Suprapubic skin (tissue), 4 donors: ENCODE measurements around the gene SBK2. TPM values are rescaled to one million over a fixed set of nuclear protein-coding genes. Genes with fewer than 3 reads are reported as not detected.

Source experiments
- DNase-seq, 2 donors: peaks; one replicate each; pipeline ENCODE4 v3.0.0-alpha.2; 2019; ENCODE audit warnings: low spot score in 2 of 2
- H3K27ac ChIP-seq: fragments of 200-600 bp; sonication (generic); one replicate; pipeline ENCODE4 v1.5.1; 2019
- H3K27me3 ChIP-seq: fragments of 200-600 bp; sonication (generic); one replicate; pipeline ENCODE4 v1.5.1; 2019
- H3K36me3 ChIP-seq: fragments of 200-600 bp; sonication (generic); one replicate; pipeline ENCODE4 v1.5.1; 2019
- H3K4me1 ChIP-seq: fragments of 200-600 bp; sonication (generic); one replicate; pipeline ENCODE4 v1.5.1; 2019
- H3K4me3 ChIP-seq: fragments of 200-600 bp; sonication (generic); one replicate; pipeline ENCODE4 v1.5.1; 2019; ENCODE audit warnings: mild to moderate bottlenecking
- H3K9me3 ChIP-seq: fragments of 200-600 bp; sonication (generic); one replicate; pipeline ENCODE4 v1.5.1; 2019
- CTCF ChIP-seq, 2 donors: fragments of 200-600 bp in 1 of 2; fragments of 450-650 bp in 1 of 2; sonication (generic) in 1 of 2; IDR thresholded peaks; one replicate each; pipeline ENCODE4 v1.5.1; 2016 to 2019; ENCODE audit warnings: antibody characterized with exemption in 2 of 2, mild to moderate bottlenecking in 1 of 2, moderate library complexity in 1 of 2
- EP300 ChIP-seq: sonication (generic); formaldehyde crosslinking; IDR thresholded peaks from one replicate; pipeline ENCODE4 v1.6.1; 2017; ENCODE audit warnings: antibody characterized with exemption
- POLR2A ChIP-seq, 2 donors: fragments of 450-650 bp; IDR thresholded peaks; one replicate each; pipeline ENCODE4 v1.6.1; 2017; ENCODE audit warnings: antibody characterized with exemption in 2 of 2, mild to moderate bottlenecking in 2 of 2, moderate library complexity in 2 of 2
- POLR2AphosphoS5 ChIP-seq, 3 donors: sonication (generic); formaldehyde crosslinking; IDR thresholded peaks; one replicate each; pipeline ENCODE4 v1.6.1; 2017; ENCODE audit warnings: antibody characterized with exemption in 3 of 3
- WGBS: methylation state at CpG from one replicate; pipeline ENCODE4 v1.1.5; 2018; 5-methylcytosine and 5-hydroxymethylcytosine counted together
- total RNA-seq, 4 donors: library from RNA; depleted of rRNA; stranded (reverse); fragments of >200 nt; gene quantifications; one replicate each; pipeline ENCODE4 v1.1.0, GENCODE V29; 2016

The SBK2 gene
- total RNA-seq, 4 donors from 2014 or later, result not detected

GRCh38 chr19:55520691-55521292 lies 16.1 kb downstream of the SBK2 start:
- no peak overlapping the region for H3K27ac ChIP-seq
- 80% methylated on average over 13 of the region's 14 CpGs for WGBS
- no peaks in the 10 kb centered on the region for H3K9me3 ChIP-seq
- no peak for DNase-seq
- TF ChIP-seq POLR2A (IDR thresholded peaks at IDR 0.05), result no peak
- no peak for TF ChIP-seq EP300
- no peak for TF ChIP-seq CTCF (IDR thresholded peaks at IDR 0.05)
- no peak for TF ChIP-seq POLR2AphosphoS5 (IDR thresholded peaks at IDR 0.05)
- no peaks in the 10 kb centered on the region for H3K36me3 ChIP-seq
- no peak overlapping the region for H3K4me3 ChIP-seq
- peaks cover 21% of the 10 kb centered on the region for H3K4me1 ChIP-seq
- peaks cover 5% of the 10 kb centered on the region for H3K27me3 ChIP-seq

- DNase-seq, result no peak
- H3K4me1 ChIP-seq, result peaks cover 18% of the 10 kb centered on the region
- 85% methylated on average over 10 of the region's 10 CpGs for WGBS
- H3K9me3 ChIP-seq, result no peaks in the 10 kb centered on the region
- H3K36me3 ChIP-seq, result no peaks in the 10 kb centered on the region
- TF ChIP-seq POLR2A (IDR thresholded peaks at IDR 0.05), result no peak
- TF ChIP-seq EP300, result no peak
- no peak for TF ChIP-seq CTCF (IDR thresholded peaks at IDR 0.05)
- TF ChIP-seq POLR2AphosphoS5 (IDR thresholded peaks at IDR 0.05), result no peak
- no peak overlapping the region for H3K27ac ChIP-seq
- H3K27me3 ChIP-seq, result no peaks in the 10 kb centered on the region
- H3K4me3 ChIP-seq, result no peak overlapping the region
These were observed 17.3 kb downstream of the SBK2 start for GRCh38 chr19:55519451-55520311.

GRCh38 chr19:55516878-55517620 lies 19.9 kb downstream of the SBK2 start:
- peak overlapping the region; percentile 60 for H3K4me3 ChIP-seq
- peak overlapping the region; percentile 76 for H3K27ac ChIP-seq
- peak; percentile 96 to 98 for DNase-seq
- no peaks in the 10 kb centered on the region for H3K9me3 ChIP-seq
- no peaks in the 10 kb centered on the region for H3K36me3 ChIP-seq
- TF ChIP-seq CTCF (IDR thresholded peaks at IDR 0.05) (peak; percentile 77 to 87), POLR2A (IDR thresholded peaks at IDR 0.05) (no peak), POLR2AphosphoS5 (IDR thresholded peaks at IDR 0.05) (peak in 1 of 3 donors; percentile 74), EP300 (no peak)
- 13% methylated on average over 42 of the region's 61 CpGs for WGBS
- H3K27me3 ChIP-seq, result no peaks in the 10 kb centered on the region
- peaks cover 18% of the 10 kb centered on the region for H3K4me1 ChIP-seq

GRCh38 chr19:55508120-55508519 lies 28.8 kb downstream of the SBK2 start:
- WGBS, result 80% methylated on average over 10 of the region's 10 CpGs
- peaks cover 10% of the 10 kb centered on the region for H3K4me1 ChIP-seq
- no peaks in the 10 kb centered on the region for H3K36me3 ChIP-seq
- no peaks in the 10 kb centered on the region for H3K9me3 ChIP-seq
- H3K27me3 ChIP-seq, result no peaks in the 10 kb centered on the region
- TF ChIP-seq POLR2A (IDR thresholded peaks at IDR 0.05) (no peak), POLR2AphosphoS5 (IDR thresholded peaks at IDR 0.05) (no peak), EP300 (no peak), CTCF (IDR thresholded peaks at IDR 0.05) (no peak)
- DNase-seq, result no peak
- no peak overlapping the region for H3K4me3 ChIP-seq
- H3K27ac ChIP-seq, result no peak overlapping the region

- no peaks in the 10 kb centered on the region for H3K36me3 ChIP-seq
- DNase-seq, result no peak
- no peak for TF ChIP-seq POLR2AphosphoS5 (IDR thresholded peaks at IDR 0.05)
- no peak for TF ChIP-seq CTCF (IDR thresholded peaks at IDR 0.05)
- TF ChIP-seq EP300, result no peak
- TF ChIP-seq POLR2A (IDR thresholded peaks at IDR 0.05), result no peak
These were observed 32.0 kb downstream of the SBK2 start for GRCh38 chr19:55504981-55505380.

More at GRCh38 chr19:55504981-55505380, 32.0 kb downstream of the SBK2 start:
- Histone ChIP-seq H3K4me3 (no peak overlapping the region), H3K9me3 (no peaks in the 10 kb centered on the region), H3K4me1 (peaks cover 10% of the 10 kb centered on the region), H3K27ac (no peak overlapping the region), H3K27me3 (no peaks in the 10 kb centered on the region)
- WGBS, result 89% methylated on average over 11 of the region's 11 CpGs
